ENCODE data around the gene RPN1. TPM values are rescaled to one million over a fixed set of nuclear protein-coding genes. Genes with fewer than 3 reads are reported as not detected.

The RPN1 gene
- polyA plus RNA-seq, 4 donors: 43.2 to 270 (median 140) TPM

DNA sequence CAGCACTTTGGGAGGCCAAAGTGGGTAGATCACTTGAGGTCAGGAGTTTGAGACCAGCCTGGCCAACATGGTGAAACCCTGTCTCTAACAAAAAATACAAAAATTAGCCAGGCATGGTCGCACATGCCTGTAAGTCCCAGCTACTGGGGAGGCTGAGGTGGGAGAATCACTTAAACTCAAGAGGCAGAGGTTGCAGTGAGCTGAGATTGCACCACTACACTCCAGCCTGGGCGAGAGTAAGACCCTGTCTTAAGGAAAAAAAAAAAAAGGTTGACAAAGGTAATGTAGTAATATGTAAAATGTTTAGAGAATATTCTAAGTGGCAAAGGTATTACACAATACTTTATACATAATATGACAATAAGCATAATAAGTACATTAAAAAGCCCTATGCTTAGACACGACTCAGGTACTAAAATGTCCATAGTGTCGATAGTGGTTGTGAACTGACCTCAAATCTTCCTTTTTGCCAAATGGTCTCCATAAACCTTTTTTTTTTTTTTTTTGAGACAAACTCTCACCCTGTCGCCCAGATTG is 16.5 kb downstream of the RPN1 start:
- FAIRE-seq: no peak
- peaks cover 7 to 51% (median 18%) of the 10 kb centered on the region in 3 donors for H3K36me3 ChIP-seq (ENCODE audit: control insufficient read depth in 3 of 3, insufficient read depth in 2 of 3, low read depth in 1 of 3, low read length in 3 of 3)
- WGBS, 3 donors: 91 to 95% (median 94%) methylated on average over 5 of the region's 5 CpGs

DNA sequence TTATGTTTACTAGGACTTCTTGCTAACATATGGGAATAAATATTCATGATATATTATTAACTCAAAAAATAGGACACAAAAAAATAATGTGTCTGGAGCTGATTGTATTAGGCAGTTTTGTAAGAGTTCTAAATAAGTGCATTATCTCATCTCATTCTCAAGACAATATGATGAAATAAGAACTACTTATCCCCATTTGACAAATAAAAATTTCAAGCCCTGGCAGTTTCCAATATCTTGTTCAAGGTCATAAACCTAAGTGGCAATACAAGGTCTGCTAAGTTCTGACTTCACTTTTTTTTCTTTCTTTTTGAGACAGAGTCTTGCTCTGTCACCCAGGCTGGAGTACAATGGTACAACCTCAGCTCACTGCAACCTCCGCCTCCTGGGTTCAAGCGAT is 18.3 kb downstream of the RPN1 start:
- H3K4me3 ChIP-seq (ENCODE audit: low read depth in 1 of 3, low read length in 3 of 3): no peak overlapping the region
- H3K36me3 ChIP-seq (ENCODE audit: control insufficient read depth in 3 of 3, insufficient read depth in 2 of 3, low read depth in 1 of 3, low read length in 3 of 3): peaks cover 4 to 54% (median 14%) of the 10 kb centered on the region in 3 donors
- DNase-seq: no peak
- FAIRE-seq: no peak
- 97 to 99% (median 97%) methylated on average over 2 of the region's 2 CpGs for WGBS, 3 donors
- no peaks in the 10 kb centered on the region for H3K9me3 ChIP-seq (ENCODE audit: control insufficient read depth in 2 of 2, insufficient read depth in 1 of 2, low read depth in 1 of 2, low read length in 1 of 2)
- H3K27me3 ChIP-seq (ENCODE audit: control insufficient read depth in 3 of 3, insufficient read depth in 3 of 3, low read length in 3 of 3): no peaks in the 10 kb centered on the region
- H3K4me1 ChIP-seq (ENCODE audit: control insufficient read depth in 3 of 3, insufficient read depth in 2 of 3, low read depth in 1 of 3, low read length in 2 of 3): no peaks in the 10 kb centered on the region
- no peak overlapping the region for H3K27ac ChIP-seq (ENCODE audit: low read depth in 1 of 3, low read length in 2 of 3)

More for the DNA sequence above, 16.5 kb downstream of the RPN1 start:
- no peaks in the 10 kb centered on the region for H3K4me1 ChIP-seq (ENCODE audit: control insufficient read depth in 3 of 3, insufficient read depth in 2 of 3, low read depth in 1 of 3, low read length in 2 of 3)
- H3K9me3 ChIP-seq (ENCODE audit: control insufficient read depth in 2 of 2, insufficient read depth in 1 of 2, low read depth in 1 of 2, low read length in 1 of 2): no peaks in the 10 kb centered on the region
- DNase-seq: no peak
- no peaks in the 10 kb centered on the region for H3K27me3 ChIP-seq (ENCODE audit: control insufficient read depth in 3 of 3, insufficient read depth in 3 of 3, low read length in 3 of 3)
- no peak overlapping the region for H3K27ac ChIP-seq (ENCODE audit: low read depth in 1 of 3, low read length in 2 of 3)
- H3K4me3 ChIP-seq (ENCODE audit: low read depth in 1 of 3, low read length in 3 of 3): no peak overlapping the region

DNA sequence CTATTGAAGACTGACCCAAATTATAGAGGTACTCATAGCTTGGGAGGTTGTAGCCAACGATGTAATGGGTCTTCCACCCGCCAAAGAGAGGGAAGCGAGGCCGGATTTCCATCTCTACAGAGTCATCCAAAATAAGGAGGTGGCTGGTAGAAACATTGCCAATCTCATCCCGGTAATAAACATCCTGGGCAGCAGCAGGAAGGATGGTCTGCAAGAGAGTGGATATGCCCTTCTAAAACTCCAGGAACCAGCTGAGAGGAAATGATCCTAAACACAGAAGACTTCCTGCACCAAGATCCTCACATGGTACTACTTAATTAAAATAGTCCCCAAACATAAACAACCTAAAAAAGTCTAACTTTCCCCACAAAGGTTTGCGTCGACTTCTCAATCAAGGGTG is 20.7 kb downstream of the RPN1 start:
- WGBS, 3 donors: 85 to 91% (median 90%) methylated on average over 7 of the region's 7 CpGs
- Histone ChIP-seq H3K4me1 (ENCODE audit: control insufficient read depth in 3 of 3, insufficient read depth in 2 of 3, low read depth in 1 of 3, low read length in 2 of 3) (no peaks in the 10 kb centered on the region), H3K27me3 (ENCODE audit: control insufficient read depth in 3 of 3, insufficient read depth in 3 of 3, low read length in 3 of 3) (no peaks in the 10 kb centered on the region), H3K27ac (ENCODE audit: low read depth in 1 of 3, low read length in 2 of 3) (no peak overlapping the region), H3K4me3 (ENCODE audit: low read depth in 1 of 3, low read length in 3 of 3) (no peak overlapping the region), H3K36me3 (ENCODE audit: control insufficient read depth in 3 of 3, insufficient read depth in 2 of 3, low read depth in 1 of 3, low read length in 3 of 3) (peaks cover 9 to 59% (median 25%) of the 10 kb centered on the region in 3 donors), H3K9me3 (ENCODE audit: control insufficient read depth in 2 of 2, insufficient read depth in 1 of 2, low read depth in 1 of 2, low read length in 1 of 2) (no peaks in the 10 kb centered on the region)
- DNase-seq: no peak
- FAIRE-seq: no peak

DNA sequence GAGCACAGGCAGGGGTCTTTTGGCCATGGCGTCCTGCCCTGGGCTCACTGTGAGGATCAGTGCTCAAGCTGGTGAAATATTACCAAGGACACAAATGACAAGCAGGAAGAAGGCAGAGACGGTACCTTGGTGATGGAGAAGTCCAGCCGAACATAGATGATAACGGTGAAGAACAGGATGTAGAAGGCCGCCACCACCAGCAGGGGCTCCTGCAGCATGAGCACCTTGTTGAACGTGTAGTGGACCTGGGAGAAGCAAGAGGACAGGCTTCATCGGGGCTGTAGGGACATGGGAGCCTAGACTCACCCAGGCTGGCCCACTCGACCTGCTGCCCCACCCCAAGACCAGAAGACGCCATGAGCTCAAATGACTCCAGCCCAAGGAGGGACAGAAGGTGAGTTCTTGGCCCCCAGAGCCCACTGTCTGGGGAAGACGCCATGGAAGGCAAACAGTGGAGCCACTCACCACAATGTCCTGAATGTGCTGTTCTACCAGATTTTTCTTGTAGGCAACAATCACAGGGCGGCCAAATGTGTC is 25.1 kb downstream of the RPN1 start:
- Histone ChIP-seq H3K4me3 (ENCODE audit: low read depth in 1 of 3, low read length in 3 of 3) (no peak overlapping the region), H3K4me1 (ENCODE audit: control insufficient read depth in 3 of 3, insufficient read depth in 2 of 3, low read depth in 1 of 3, low read length in 2 of 3) (no peaks in the 10 kb centered on the region), H3K27ac (ENCODE audit: low read depth in 1 of 3, low read length in 2 of 3) (no peak overlapping the region), H3K9me3 (ENCODE audit: control insufficient read depth in 2 of 2, insufficient read depth in 1 of 2, low read depth in 1 of 2, low read length in 1 of 2) (no peaks in the 10 kb centered on the region), H3K36me3 (ENCODE audit: control insufficient read depth in 3 of 3, insufficient read depth in 2 of 3, low read depth in 1 of 3, low read length in 3 of 3) (peaks cover 25 to 80% (median 38%) of the 10 kb centered on the region in 3 donors), H3K27me3 (ENCODE audit: control insufficient read depth in 3 of 3, insufficient read depth in 3 of 3, low read length in 3 of 3) (no peaks in the 10 kb centered on the region)
- 93 to 94% (median 94%) methylated on average over 11 of the region's 11 CpGs for WGBS, 3 donors
- DNase-seq (no peak), FAIRE-seq (no peak)

DNA sequence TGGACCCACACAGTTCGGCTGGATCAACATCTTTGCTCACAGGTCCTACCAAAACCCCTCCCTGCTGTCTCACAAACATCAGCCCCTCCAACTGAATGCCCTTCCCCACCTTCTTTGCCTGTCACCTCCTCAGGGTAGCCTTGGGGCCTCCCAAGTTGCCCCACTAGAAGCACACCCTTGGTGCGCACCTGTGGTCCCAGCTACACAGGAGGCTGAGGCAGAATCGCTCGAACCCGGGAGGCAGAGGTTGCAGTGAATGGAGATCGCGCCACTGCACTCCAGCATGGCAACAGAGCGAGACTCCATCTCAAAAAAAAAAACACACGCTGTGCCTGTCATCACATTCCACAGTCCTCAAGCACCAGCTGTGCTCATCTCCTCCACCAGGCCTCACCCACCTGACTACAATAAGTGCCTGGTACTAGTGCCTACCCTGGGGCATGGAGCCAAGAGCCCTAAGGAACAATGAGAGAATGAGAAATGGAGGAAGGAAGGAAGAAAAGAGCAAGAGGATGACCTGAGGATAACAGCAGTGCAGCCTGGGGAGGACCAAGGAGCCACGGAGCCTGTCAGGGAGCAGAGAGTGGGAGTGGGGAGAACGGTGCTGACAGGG is 26.0 kb downstream of the RPN1 start:
- no peaks in the 10 kb centered on the region for H3K4me1 ChIP-seq (ENCODE audit: control insufficient read depth in 3 of 3, insufficient read depth in 2 of 3, low read depth in 1 of 3, low read length in 2 of 3)
- no peaks in the 10 kb centered on the region for H3K27me3 ChIP-seq (ENCODE audit: control insufficient read depth in 3 of 3, insufficient read depth in 3 of 3, low read length in 3 of 3)
- peaks cover 27 to 81% (median 38%) of the 10 kb centered on the region in 3 donors for H3K36me3 ChIP-seq (ENCODE audit: control insufficient read depth in 3 of 3, insufficient read depth in 2 of 3, low read depth in 1 of 3, low read length in 3 of 3)
- whole genome bisulfite sequencing, 3 donors: 85 to 95% (median 94%) methylated on average over 11 of the region's 11 CpGs
- no peak overlapping the region for H3K27ac ChIP-seq (ENCODE audit: low read depth in 1 of 3, low read length in 2 of 3)
- FAIRE-seq (no peak), DNase-seq (no peak)
- no peak overlapping the region for H3K4me3 ChIP-seq (ENCODE audit: low read depth in 1 of 3, low read length in 3 of 3)
- H3K9me3 ChIP-seq (ENCODE audit: control insufficient read depth in 2 of 2, insufficient read depth in 1 of 2, low read depth in 1 of 2, low read length in 1 of 2): no peaks in the 10 kb centered on the region

DNA sequence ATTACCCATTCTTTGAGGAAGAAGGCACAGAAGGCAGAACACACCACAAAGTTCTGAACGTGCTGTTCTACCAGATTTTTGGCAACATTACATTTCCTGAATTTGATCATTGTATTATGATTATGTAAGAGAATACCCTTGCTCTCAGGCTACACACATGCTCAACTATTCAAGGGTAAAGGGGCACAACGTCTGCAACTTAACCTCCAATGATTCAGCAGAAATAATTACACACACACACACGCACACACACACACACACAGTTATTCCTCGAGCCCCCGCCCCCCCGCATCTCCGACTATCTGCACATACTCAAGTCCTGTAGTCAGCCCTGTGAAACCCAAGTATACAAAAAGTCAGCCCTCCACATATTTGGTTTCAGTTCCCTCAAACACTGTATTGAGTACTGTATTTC is 26.8 kb downstream of the RPN1 start:
- no peak for FAIRE-seq
- WGBS, 3 donors: 62 to 74% (median 70%) methylated on average over 7 of the region's 7 CpGs
- no peaks in the 10 kb centered on the region for H3K9me3 ChIP-seq (ENCODE audit: control insufficient read depth in 2 of 2, insufficient read depth in 1 of 2, low read depth in 1 of 2, low read length in 1 of 2)

DNA sequence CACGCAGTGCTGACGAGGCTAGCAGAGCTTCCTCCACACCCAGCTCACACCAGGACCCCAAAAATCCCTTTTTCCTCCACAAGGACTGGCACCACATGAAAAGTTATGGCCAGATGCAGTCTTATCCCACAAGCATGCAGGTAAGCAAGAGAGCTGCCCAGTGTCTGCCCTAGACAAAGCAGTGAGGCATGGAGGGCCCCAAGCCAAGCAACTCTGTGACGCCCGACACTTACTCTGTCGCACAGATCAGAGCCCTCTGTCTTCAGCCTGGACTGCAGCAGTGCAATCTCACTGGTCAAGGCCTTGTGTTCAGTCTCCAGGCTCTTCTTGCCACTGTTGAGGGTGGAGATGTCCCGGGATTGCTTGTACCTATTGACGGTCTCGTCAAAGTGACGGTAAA is 28.7 kb downstream of the RPN1 start:
- H3K36me3 ChIP-seq (ENCODE audit: control insufficient read depth in 3 of 3, insufficient read depth in 2 of 3, low read depth in 1 of 3, low read length in 3 of 3): peaks cover 25 to 71% (median 39%) of the 10 kb centered on the region in 3 donors
- 92 to 94% (median 93%) methylated on average over 9 of the region's 9 CpGs for WGBS, 3 donors
- H3K4me1 ChIP-seq (ENCODE audit: control insufficient read depth in 3 of 3, insufficient read depth in 2 of 3, low read depth in 1 of 3, low read length in 2 of 3): peaks cover 0 to 15% (median 3%) of the 10 kb centered on the region in 3 donors
- no peak overlapping the region for H3K4me3 ChIP-seq (ENCODE audit: low read depth in 1 of 3, low read length in 3 of 3)
- H3K27me3 ChIP-seq (ENCODE audit: control insufficient read depth in 3 of 3, insufficient read depth in 3 of 3, low read length in 3 of 3): no peaks in the 10 kb centered on the region
- no peak overlapping the region for H3K27ac ChIP-seq (ENCODE audit: low read depth in 1 of 3, low read length in 2 of 3)
- DNase-seq (no peak), FAIRE-seq (no peak)
- H3K9me3 ChIP-seq (ENCODE audit: control insufficient read depth in 2 of 2, insufficient read depth in 1 of 2, low read depth in 1 of 2, low read length in 1 of 2): no peaks in the 10 kb centered on the region

More for the DNA sequence above, 26.8 kb downstream of the RPN1 start:
- H3K36me3 ChIP-seq (ENCODE audit: control insufficient read depth in 3 of 3, insufficient read depth in 2 of 3, low read depth in 1 of 3, low read length in 3 of 3): peaks cover 27 to 81% (median 40%) of the 10 kb centered on the region in 3 donors
- H3K4me3 ChIP-seq (ENCODE audit: low read depth in 1 of 3, low read length in 3 of 3): no peak overlapping the region
- H3K27me3 ChIP-seq (ENCODE audit: control insufficient read depth in 3 of 3, insufficient read depth in 3 of 3, low read length in 3 of 3): no peaks in the 10 kb centered on the region
- DNase-seq: no peak
- H3K27ac ChIP-seq (ENCODE audit: low read depth in 1 of 3, low read length in 2 of 3): no peak overlapping the region
- H3K4me1 ChIP-seq (ENCODE audit: control insufficient read depth in 3 of 3, insufficient read depth in 2 of 3, low read depth in 1 of 3, low read length in 2 of 3): peaks cover 0 to 7% (median 3%) of the 10 kb centered on the region in 3 donors

DNA sequence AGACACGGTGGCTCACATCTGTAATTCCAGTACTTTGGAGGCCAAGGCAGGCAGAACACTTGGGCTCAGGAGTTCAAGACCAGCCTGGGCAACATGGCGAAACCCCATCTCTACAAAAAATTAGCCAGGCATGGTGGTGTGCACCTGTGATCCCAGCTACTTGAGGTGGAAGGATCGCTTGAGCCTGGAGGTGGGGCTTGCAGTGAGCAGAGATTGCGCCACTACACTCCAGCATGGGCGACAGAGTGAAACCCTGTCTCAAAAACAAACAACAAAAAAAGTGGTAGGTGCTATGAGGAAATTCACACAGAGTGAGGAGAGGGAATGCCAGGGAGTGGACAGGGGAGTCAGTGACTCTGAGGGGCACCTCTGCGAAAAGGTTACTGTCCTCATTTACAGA is 29.4 kb downstream of the RPN1 start:
- H3K9me3 ChIP-seq (ENCODE audit: control insufficient read depth in 2 of 2, insufficient read depth in 1 of 2, low read depth in 1 of 2, low read length in 1 of 2): no peaks in the 10 kb centered on the region
- no peak overlapping the region for H3K27ac ChIP-seq (ENCODE audit: low read depth in 1 of 3, low read length in 2 of 3)
- DNase-seq (no peak), FAIRE-seq (no peak)
- peaks cover 25 to 67% (median 32%) of the 10 kb centered on the region in 3 donors for H3K36me3 ChIP-seq (ENCODE audit: control insufficient read depth in 3 of 3, insufficient read depth in 2 of 3, low read depth in 1 of 3, low read length in 3 of 3)
- 86 to 91% (median 89%) methylated on average over 6 of the region's 6 CpGs for WGBS, 3 donors
- H3K4me3 ChIP-seq (ENCODE audit: low read depth in 1 of 3, low read length in 3 of 3): no peak overlapping the region
- no peaks in the 10 kb centered on the region for H3K27me3 ChIP-seq (ENCODE audit: control insufficient read depth in 3 of 3, insufficient read depth in 3 of 3, low read length in 3 of 3)
- H3K4me1 ChIP-seq (ENCODE audit: control insufficient read depth in 3 of 3, insufficient read depth in 2 of 3, low read depth in 1 of 3, low read length in 2 of 3): peaks cover 0 to 15% (median 3%) of the 10 kb centered on the region in 3 donors

Measured in small intestine (tissue), 7 donors.